ENCODE data around the gene LTF. TPM values are rescaled to one million over a fixed set of nuclear protein-coding genes. Genes with fewer than 3 reads are reported as not detected.
"Not testable (repeated sequence)": the region's sequence is repeated elsewhere in the genome, so short reads cannot be mapped to it uniquely, and the experiment has no call there.

Gene LTF
- total RNA-seq, 1 donor from 2014 or later = not detected

DNA sequence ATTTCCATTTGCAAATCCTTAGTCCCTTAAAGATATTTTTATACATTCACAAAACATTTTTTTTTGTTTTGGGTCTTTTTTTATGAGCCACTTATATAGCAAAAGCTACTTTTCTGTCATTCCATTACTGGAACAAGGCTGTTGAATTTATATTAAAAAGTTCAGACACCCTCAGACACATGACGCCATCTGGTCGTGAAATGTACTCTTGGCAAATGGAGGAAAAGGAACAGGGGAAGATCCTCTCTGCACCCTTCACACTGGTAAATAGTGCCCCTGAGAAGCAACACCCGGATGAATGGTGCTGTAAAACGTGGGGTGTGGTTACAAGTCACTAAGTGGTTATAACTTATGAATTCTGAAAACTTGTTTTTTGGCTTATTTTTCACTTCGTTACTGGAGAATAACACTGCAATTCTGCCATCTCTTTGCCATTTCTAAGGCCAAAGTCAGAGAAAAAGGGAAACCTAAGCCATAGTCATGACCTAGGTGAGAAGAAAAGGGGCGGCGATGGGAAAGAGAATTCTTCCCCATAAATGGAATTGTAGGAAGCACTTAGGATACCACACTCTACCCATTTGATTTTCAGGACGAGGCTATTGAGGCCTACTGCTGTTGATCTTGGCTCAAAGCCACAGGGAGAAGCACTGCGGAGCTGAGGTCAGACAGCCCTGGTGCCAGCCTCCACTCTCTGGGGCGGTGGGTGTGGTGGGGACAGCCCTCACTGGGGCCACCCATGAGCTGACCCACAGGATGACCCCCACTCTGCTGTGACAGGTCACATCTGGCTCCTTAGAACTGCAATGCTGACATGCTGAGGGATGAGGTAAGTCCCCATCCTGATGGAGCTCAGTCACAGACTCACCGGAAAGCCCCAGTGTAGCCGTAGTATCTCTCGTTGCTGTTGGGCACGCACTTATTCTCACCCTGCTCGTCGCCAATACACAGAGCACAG lies 21.9 kb downstream of the LTF start:
- no peak overlapping the region for H3K4me3 ChIP-seq (ENCODE audit: low read depth, low read length)
- no peak for DNase-seq (ENCODE audit: low read depth)
- TF ChIP-seq, protein P1, sequence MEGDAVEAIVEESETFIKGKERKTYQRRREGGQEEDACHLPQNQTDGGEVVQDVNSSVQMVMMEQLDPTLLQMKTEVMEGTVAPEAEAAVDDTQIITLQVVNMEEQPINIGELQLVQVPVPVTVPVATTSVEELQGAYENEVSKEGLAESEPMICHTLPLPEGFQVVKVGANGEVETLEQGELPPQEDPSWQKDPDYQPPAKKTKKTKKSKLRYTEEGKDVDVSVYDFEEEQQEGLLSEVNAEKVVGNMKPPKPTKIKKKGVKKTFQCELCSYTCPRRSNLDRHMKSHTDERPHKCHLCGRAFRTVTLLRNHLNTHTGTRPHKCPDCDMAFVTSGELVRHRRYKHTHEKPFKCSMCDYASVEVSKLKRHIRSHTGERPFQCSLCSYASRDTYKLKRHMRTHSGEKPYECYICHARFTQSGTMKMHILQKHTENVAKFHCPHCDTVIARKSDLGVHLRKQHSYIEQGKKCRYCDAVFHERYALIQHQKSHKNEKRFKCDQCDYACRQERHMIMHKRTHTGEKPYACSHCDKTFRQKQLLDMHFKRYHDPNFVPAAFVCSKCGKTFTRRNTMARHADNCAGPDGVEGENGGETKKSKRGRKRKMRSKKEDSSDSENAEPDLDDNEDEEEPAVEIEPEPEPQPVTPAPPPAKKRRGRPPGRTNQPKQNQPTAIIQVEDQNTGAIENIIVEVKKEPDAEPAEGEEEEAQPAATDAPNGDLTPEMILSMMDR (conservative IDR thresholded peaks at IDR 0.05; ENCODE audit: low read depth, low read length) = peak; percentile 66

GRCh38 chr3:46440531-46441294 lies 24.0 kb downstream of the LTF start:
- TF ChIP-seq, protein P1 (conservative IDR thresholded peaks at IDR 0.05; ENCODE audit: low read depth, low read length) = no peak
- DNase-seq (ENCODE audit: low read depth) = no peak
- no peak overlapping the region for H3K4me3 ChIP-seq (ENCODE audit: low read depth, low read length)

DNA sequence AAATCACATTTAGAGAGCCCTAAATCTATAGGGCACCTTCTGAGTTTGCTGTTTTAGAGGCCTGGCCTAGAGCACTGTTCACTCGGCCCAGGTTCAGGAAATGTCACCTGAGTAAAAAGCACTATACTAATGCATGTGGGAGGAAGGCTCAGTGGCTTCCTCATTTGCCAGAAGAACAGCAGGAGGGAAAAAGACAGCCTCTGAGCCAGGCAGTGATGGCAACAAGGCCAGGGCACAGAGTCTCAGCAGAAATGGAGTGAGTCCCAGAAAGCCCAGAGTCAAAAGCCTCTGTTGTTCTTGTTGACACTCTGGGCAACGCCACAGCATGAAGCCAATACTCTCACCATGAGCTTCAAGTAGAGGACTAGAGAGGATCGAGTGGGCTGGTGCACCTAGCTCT lies 25.9 kb downstream of the LTF start:
- no peak for DNase-seq (ENCODE audit: low read depth)
- TF ChIP-seq, protein P1 (conservative IDR thresholded peaks at IDR 0.05; ENCODE audit: low read depth, low read length) = no peak
- no peak overlapping the region for H3K4me3 ChIP-seq (ENCODE audit: low read depth, low read length)

GRCh38 chr3:46435081-46435726 lies 29.5 kb downstream of the LTF start:
- TF ChIP-seq, protein P1 (conservative IDR thresholded peaks at IDR 0.05; ENCODE audit: low read depth, low read length) = no peak
- DNase-seq (ENCODE audit: low read depth) = no peak
- no peak overlapping the region for H3K4me3 ChIP-seq (ENCODE audit: low read depth, low read length)

- H3K4me3 ChIP-seq (ENCODE audit: low read depth, low read length) = no peak overlapping the region
- no peak for DNase-seq (ENCODE audit: low read depth)
- TF ChIP-seq, protein P1 (conservative IDR thresholded peaks at IDR 0.05; ENCODE audit: low read depth, low read length) = no peak
These were observed 30.9 kb downstream of the LTF start for GRCh38 chr3:46433841-46434240.

DNA sequence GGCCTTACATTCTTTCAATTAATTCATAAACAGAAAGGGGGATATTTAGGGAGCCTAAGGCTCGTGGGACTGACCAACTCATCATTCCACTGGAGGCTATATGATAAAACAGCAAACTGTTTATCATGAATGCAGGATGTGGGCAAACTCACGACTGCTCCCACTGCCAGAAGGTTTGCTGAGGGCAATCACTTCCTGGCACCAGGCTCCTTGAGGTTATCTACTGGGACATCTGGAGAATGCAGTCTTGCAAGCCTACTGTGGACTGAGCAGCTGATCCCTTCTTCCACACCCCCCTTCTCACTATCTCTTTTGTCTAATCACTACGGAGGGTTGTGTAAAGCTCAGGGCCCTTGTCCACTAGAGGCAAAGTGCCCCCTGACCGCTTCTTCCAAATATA lies 31.6 kb downstream of the LTF start:
- not testable (repeated sequence) for DNase-seq (ENCODE audit: low read depth)

DNA sequence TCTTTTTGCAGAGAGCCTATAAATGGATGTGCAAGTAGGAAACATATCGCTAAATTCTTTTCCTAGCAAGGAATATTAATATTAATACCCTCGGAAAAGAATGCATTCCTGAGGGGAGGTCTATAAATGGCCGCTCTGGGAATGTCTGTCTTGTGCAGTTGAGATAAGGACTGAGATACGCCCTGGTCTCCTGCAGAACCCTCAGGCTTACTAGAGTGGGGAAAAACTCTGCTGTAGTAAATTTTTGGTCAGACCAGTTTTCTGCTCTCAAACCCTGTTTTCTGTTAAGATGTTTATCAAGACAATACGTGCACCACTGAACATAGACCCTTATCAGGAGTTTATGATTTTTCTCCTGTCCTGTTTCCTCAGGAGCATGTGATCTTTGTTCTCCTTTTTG lies 32.8 kb downstream of the LTF start:
- not testable (repeated sequence) for DNase-seq (ENCODE audit: low read depth); H3K4me3 ChIP-seq (ENCODE audit: low read depth, low read length)

More for the DNA sequence above, 31.6 kb downstream of the LTF start:
- not testable (repeated sequence) for H3K4me3 ChIP-seq (ENCODE audit: low read depth, low read length)

DNA sequence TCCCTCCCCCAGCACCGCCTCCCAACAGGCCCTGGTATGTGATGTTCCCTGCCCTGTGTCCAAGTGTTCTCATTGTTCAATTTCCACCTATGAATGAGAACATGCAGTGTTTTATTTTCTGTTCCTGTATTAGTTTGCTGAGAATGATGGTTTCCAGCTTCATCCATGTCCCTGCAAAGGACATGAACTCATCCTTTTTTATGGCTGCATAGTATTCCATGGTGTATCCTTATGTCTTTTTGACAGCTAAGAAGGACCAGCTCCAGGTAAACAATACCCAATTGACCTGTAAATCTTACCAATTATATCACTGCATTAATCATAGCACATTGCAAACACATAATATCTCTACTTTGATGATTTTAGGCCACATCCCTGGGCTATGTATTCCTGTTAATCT lies 33.8 kb downstream of the LTF start:
- H3K4me3 ChIP-seq (ENCODE audit: low read depth, low read length); DNase-seq (ENCODE audit: low read depth): not testable (repeated sequence)
